Airway epithelial cell (primary cell): ENCODE measurements around the gene MFSD6. TPM values are rescaled to one million over a fixed set of nuclear protein-coding genes. Genes with fewer than 3 reads are reported as not detected.

Experiments
- total RNA-seq: library from RNA; depleted of rRNA; stranded (reverse); fragments of >200 nt; gene quantifications from 2 replicates; pipeline ENCODE4 v1.2.3, GENCODE V29; 2015

Gene MFSD6
- total RNA-seq = 47.3 and 55.3 TPM in 2 replicates

DNA sequence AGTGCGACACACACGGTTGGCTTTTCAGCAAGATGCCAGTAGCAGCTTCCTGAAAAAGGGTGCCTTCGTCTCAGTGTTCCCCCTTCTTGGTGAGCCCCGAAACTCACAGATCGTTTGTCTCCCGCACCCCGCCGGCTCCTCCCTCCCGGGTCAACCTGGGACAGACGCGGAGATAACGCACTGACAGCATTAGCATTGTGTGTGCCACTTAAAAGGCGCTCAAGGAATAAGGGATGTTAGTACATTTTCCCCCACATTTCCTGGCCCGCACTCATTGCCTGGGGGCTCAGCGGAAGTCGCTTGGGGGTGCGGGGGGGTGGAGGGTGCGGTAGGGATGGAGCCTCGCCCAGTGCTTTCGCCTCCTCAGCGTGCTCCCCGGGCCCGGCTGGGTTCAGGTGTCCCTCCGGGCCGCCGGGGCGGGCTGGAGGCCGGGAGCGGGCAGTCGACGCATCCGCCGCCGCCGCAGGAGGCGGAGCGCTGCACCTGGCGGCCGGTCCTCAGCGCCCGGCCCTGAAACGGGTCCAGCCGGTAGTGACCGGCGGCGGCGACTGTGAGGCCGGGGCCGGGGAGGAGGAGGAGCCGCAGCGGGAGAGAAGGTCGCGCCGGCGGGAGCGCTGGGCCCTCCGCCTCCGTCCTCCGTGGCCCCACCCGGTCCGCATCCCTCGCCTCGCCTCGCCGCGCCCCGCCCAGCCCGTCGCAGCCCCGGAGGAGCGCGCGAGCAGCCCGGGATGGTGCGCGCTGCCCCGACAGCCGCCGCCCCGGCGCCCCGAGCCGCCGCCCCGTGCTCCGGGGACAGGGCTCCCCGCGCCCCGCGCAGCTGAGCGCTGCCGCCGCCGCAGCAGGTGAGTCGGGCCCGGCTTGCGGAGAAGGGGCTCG is at the start of gene MFSD6:
TSS of gene MFSD6 (plus strand) at position 694 of the 876 bp plus-strand sequence. CDS start 27,675 bp downstream, outside the sequence.

DNA sequence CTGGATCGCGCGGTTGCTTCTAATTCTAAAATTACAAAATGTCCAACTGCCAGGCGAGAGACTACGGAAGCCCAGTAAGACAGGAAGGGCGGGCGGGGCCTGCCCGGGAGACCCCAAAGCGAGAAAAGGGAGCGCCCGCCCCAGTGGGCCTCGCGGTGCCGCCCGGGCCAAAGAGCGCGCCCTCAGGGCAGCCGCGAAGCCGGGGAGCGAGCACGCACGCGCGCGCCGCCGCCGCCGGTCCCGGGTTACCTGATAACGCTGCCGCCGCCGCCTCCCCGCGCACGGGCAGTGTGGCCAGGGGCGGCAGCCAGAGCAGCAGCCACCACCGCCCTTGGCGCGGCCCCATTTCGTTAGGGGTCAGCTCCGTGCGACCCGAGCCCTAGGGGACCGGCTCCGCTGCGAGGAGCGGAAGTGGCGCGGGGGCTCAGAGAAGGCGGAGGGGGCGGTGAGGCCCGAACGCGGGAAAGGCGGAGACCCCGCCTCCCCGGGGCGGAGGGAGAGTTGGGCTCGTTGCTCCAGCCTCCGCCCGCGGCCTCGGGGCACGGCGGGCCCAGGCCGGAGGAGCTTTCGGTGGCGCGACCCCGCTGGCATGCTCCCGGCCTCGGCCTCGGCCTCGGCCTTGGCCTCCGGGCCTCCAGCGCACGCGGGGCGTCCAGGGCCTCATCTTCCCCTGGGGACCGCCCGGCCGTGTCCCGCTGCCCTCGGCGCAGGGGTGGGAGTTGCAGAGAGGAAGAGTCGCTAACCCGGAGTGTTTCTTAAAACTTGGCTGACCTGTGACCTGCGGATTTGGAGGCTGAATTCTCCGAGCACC is 126.4 kb downstream of the MFSD6 start, which contains the start of gene NEMP2:
TSS of gene NEMP2 (minus strand) at position 413 of the 811 bp plus-strand sequence. CDS start at position 346, 67 bp downstream.

Other genes with a start within 250 kb of the MFSD6 start
- gene HIBCH, start 88.5 kb upstream of the MFSD6 start, total RNA-seq = 17.0 and 19.5 TPM in 2 replicates
- 9.0 and 16.4 TPM in 2 replicates for gene INPP1, start 64.8 kb upstream of the MFSD6 start, total RNA-seq
- gene NEMP2, start 126.4 kb downstream of the MFSD6 start, total RNA-seq = 2.4 and 2.9 TPM in 2 replicates
- gene NAB1, start 240.7 kb downstream of the MFSD6 start, total RNA-seq = 32.9 and 48.6 TPM in 2 replicates